CD4-positive, alpha-beta T cell treated with Interleukin-21 for 1 hour (primary cell): Measurements from ENCODE around the gene ZMPSTE24.
"Not testable (repeated sequence)": the region's sequence is repeated elsewhere in the genome, so short reads cannot be mapped to it uniquely, and the experiment has no call there.

Experiments used
- DNase-seq: peaks from one replicate; pipeline ENCODE4 v3.0.0-alpha.2; 2020

ZMPSTE24 gene

GRCh38 chr1:40306296-40306695 is 48.3 kb downstream of the ZMPSTE24 start:
- no peak for DNase-seq

GRCh38 chr1:40307186-40307585 is 49.1 kb downstream of the ZMPSTE24 start:
- DNase-seq = no peak

GRCh38 chr1:40308036-40308727 is 50.1 kb downstream of the ZMPSTE24 start:
- DNase-seq = no peak

GRCh38 chr1:40309374-40310128 is 51.5 kb downstream of the ZMPSTE24 start:
- no peak for DNase-seq

- no peak for DNase-seq
Observed at GRCh38 chr1:40310129-40310461, 52.1 kb downstream of the ZMPSTE24 start.

GRCh38 chr1:40310983-40311642 is 53.1 kb downstream of the ZMPSTE24 start:
- DNase-seq = no peak

GRCh38 chr1:40311692-40312091 is 53.7 kb downstream of the ZMPSTE24 start:
- DNase-seq = no peak

GRCh38 chr1:40312238-40313205 is 54.5 kb downstream of the ZMPSTE24 start:
- DNase-seq = peak; percentile 37

- no peak for DNase-seq
Observed at GRCh38 chr1:40313329-40313957, 55.4 kb downstream of the ZMPSTE24 start.

- no peak for DNase-seq
Observed at GRCh38 chr1:40313958-40314720, 56.1 kb downstream of the ZMPSTE24 start.

- DNase-seq = no peak
Observed at GRCh38 chr1:40314721-40315238, 56.7 kb downstream of the ZMPSTE24 start.

- DNase-seq = peak; percentile 88
Observed at GRCh38 chr1:40315239-40315794, 57.3 kb downstream of the ZMPSTE24 start.

- peak; percentile 20 for DNase-seq
Observed at GRCh38 chr1:40315795-40316594, 58.0 kb downstream of the ZMPSTE24 start.

- DNase-seq = peak; percentile 65
Observed at GRCh38 chr1:40316595-40317393, 58.8 kb downstream of the ZMPSTE24 start, which contains the start of gene COL9A2. TSS of gene COL9A2 (minus strand) at chr1:40317286. CDS start at chr1:40317197, 89 bp downstream.

GRCh38 chr1:40317394-40318074 is 59.5 kb downstream of the ZMPSTE24 start:
- DNase-seq = no peak

- no peak for DNase-seq
Observed at GRCh38 chr1:40318476-40318875, 60.4 kb downstream of the ZMPSTE24 start.

GRCh38 chr1:40318970-40319621 is 61.1 kb downstream of the ZMPSTE24 start:
- DNase-seq = no peak

- DNase-seq = not testable (repeated sequence)
Observed at GRCh38 chr1:40331403-40331802, 73.4 kb downstream of the ZMPSTE24 start.
